Panc1 (cell line): ENCODE results near the gene SEMA6A. TPM values are rescaled to one million over a fixed set of nuclear protein-coding genes. Genes with fewer than 3 reads are reported as not detected.

Source experiments
- ATAC-seq: fragments of 200-7000 bp; cut with Tn5 transposase; 2 replicates; pipeline ENCODE4 v1.9.1; 2020; ENCODE audit warnings: mild to moderate bottlenecking, moderate library complexity
- BruUV-seq: library from RNA; stranded (reverse); fragments of 400-500 nt; replicated peaks from 2 replicates; lab custom pipeline; 2021; lab: Mats Ljungman, UMichigan
- CTCF ChIA-PET: fragments of 300-600 bp; sonication (Branson Sonifier 250); formaldehyde crosslinking; loops from one replicate; lab custom pipeline; 2022; ENCODE audit warnings: antibody characterized with exemption; lab: Charles Lee
- POLR2A ChIA-PET: fragments of 300-600 bp; sonication (Branson Sonifier 250); formaldehyde crosslinking; loops from one replicate; lab custom pipeline; 2022; ENCODE audit warnings: antibody characterized with exemption; lab: Charles Lee
- DNase-seq: peaks from one replicate; pipeline ENCODE4 v3.0.0-alpha.2; 2010; ENCODE audit warnings: low read depth, low spot score
- H3K27ac ChIP-seq: 2 replicates; pipeline ENCODE4 v1.5.1; 2011; ENCODE audit warnings: mild to moderate bottlenecking, low read length, inconsistent platforms
- H3K27me3 ChIP-seq: fragments of 200-500 bp; sonication (Bioruptor generic); 2 replicates; pipeline ENCODE4 v1.6.0; 2014; ENCODE audit warnings: low read length, inconsistent platforms; ENCODE audit not compliant: control insufficient read depth, insufficient read depth
- H3K36me3 ChIP-seq: fragments of 200-500 bp; sonication (Bioruptor generic); 2 replicates; pipeline ENCODE4 v1.5.1; 2014; ENCODE audit warnings: inconsistent platforms, mild to moderate bottlenecking, low read length, moderate library complexity; ENCODE audit not compliant: control insufficient read depth, insufficient read depth
- H3K4me1 ChIP-seq: 2 replicates; pipeline ENCODE4 v1.5.1; 2011; ENCODE audit warnings: inconsistent platforms, mild to moderate bottlenecking, low read length, moderate library complexity; ENCODE audit not compliant: control insufficient read depth, insufficient read depth
- H3K4me3 ChIP-seq, 2 experiments: 2 replicates each; pipeline ENCODE4 v1.5.1; 2011 to 2012; ENCODE audit warnings: low read depth in 2 of 2, low read length in 2 of 2, mild to moderate bottlenecking in 2 of 2, inconsistent platforms in 1 of 2, moderate library complexity in 1 of 2
- H3K9me3 ChIP-seq: fragments of 200-500 bp; sonication (Bioruptor generic); 2 replicates; pipeline ENCODE4 v1.5.1; 2014; ENCODE audit warnings: low read depth, mild to moderate bottlenecking, inconsistent platforms, low read length, moderate library complexity; ENCODE audit not compliant: control insufficient read depth, insufficient read depth
- POLR2AphosphoS5 ChIP-seq: IDR thresholded peaks from 2 replicates; pipeline ENCODE4 v1.6.1; 2012; ENCODE audit warnings: mild to moderate bottlenecking, low read depth, low read length, moderate library complexity
- SIN3A ChIP-seq: IDR thresholded peaks from 2 replicates; pipeline ENCODE4 v1.6.1; 2012; ENCODE audit warnings: low read depth, mild to moderate bottlenecking, low read length, moderate library complexity, borderline replicate concordance; ENCODE audit not compliant: insufficient read depth
- TCF7L2 ChIP-seq: IDR thresholded peaks from 2 replicates; pipeline ENCODE4 v1.6.1; 2011; ENCODE audit warnings: mild to moderate bottlenecking, low read depth, low read length, inconsistent platforms
- in situ Hi-C: cut with HindIII; loops from 2 replicates; pipeline ENCODE4 v1.10.0; 2016; ENCODE audit warnings: low sequenced_read_pairs, low pct_unique_long_range_greater_than_20kb
- intact Hi-C: fragments of 100-400 bp; cut with micrococcal nuclease; formaldehyde crosslinking; loops from one replicate; pipeline ENCODE4 v1.10.0; 2022; ENCODE audit not compliant: unreplicated experiment
- total RNA-seq: library from RNA; stranded (reverse); gene quantifications from one replicate; pipeline ENCODE4 v1.2.1, GENCODE V29; 2021; ENCODE audit not compliant: unreplicated experiment
- TF ChIP-seq, protein P1 (sequence below): fragments of 450-650 bp; IDR thresholded peaks from 2 replicates; pipeline ENCODE4 v1.5.1; 2017; ENCODE audit warnings: mild to moderate bottlenecking
- TF ChIP-seq, protein P2 (sequence below), 2 experiments: IDR thresholded peaks; 2 replicates each; pipeline ENCODE4 v1.6.1; 2011 to 2012; ENCODE audit warnings: low read depth in 2 of 2, control low read depth in 1 of 2, low read length in 1 of 2, mild to moderate bottlenecking in 1 of 2, moderate library complexity in 1 of 2; ENCODE audit not compliant: insufficient read depth in 1 of 2

Gene SEMA6A
- total RNA-seq, 1 experiment from 2014 or later, result 0.54 TPM

GRCh38 chr5:116479776-116480675, 94.6 kb downstream of the SEMA6A start:
- TF ChIP-seq, protein P1, sequence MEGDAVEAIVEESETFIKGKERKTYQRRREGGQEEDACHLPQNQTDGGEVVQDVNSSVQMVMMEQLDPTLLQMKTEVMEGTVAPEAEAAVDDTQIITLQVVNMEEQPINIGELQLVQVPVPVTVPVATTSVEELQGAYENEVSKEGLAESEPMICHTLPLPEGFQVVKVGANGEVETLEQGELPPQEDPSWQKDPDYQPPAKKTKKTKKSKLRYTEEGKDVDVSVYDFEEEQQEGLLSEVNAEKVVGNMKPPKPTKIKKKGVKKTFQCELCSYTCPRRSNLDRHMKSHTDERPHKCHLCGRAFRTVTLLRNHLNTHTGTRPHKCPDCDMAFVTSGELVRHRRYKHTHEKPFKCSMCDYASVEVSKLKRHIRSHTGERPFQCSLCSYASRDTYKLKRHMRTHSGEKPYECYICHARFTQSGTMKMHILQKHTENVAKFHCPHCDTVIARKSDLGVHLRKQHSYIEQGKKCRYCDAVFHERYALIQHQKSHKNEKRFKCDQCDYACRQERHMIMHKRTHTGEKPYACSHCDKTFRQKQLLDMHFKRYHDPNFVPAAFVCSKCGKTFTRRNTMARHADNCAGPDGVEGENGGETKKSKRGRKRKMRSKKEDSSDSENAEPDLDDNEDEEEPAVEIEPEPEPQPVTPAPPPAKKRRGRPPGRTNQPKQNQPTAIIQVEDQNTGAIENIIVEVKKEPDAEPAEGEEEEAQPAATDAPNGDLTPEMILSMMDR, result no peak
- TF ChIP-seq, protein P2, sequence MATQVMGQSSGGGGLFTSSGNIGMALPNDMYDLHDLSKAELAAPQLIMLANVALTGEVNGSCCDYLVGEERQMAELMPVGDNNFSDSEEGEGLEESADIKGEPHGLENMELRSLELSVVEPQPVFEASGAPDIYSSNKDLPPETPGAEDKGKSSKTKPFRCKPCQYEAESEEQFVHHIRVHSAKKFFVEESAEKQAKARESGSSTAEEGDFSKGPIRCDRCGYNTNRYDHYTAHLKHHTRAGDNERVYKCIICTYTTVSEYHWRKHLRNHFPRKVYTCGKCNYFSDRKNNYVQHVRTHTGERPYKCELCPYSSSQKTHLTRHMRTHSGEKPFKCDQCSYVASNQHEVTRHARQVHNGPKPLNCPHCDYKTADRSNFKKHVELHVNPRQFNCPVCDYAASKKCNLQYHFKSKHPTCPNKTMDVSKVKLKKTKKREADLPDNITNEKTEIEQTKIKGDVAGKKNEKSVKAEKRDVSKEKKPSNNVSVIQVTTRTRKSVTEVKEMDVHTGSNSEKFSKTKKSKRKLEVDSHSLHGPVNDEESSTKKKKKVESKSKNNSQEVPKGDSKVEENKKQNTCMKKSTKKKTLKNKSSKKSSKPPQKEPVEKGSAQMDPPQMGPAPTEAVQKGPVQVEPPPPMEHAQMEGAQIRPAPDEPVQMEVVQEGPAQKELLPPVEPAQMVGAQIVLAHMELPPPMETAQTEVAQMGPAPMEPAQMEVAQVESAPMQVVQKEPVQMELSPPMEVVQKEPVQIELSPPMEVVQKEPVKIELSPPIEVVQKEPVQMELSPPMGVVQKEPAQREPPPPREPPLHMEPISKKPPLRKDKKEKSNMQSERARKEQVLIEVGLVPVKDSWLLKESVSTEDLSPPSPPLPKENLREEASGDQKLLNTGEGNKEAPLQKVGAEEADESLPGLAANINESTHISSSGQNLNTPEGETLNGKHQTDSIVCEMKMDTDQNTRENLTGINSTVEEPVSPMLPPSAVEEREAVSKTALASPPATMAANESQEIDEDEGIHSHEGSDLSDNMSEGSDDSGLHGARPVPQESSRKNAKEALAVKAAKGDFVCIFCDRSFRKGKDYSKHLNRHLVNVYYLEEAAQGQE (IDR thresholded peaks at IDR 0.05; ENCODE audit: insufficient read depth in 1 of 2, low read depth in 2 of 2, low read length in 1 of 2), result no peak
- TF ChIP-seq TCF7L2, result no peak
- TF ChIP-seq SIN3A, result no peak
- TF ChIP-seq POLR2AphosphoS5, result no peak
- intact Hi-C loops, result no loop called here
- no peak for DNase-seq
- Histone ChIP-seq H3K27me3 (no peaks in the 10 kb centered on the region), H3K9me3 (peaks cover 17% of the 10 kb centered on the region; the same call in 1 of the 2 replicates), H3K4me3 (no peak overlapping the region), H3K36me3 (no peaks in the 10 kb centered on the region), H3K27ac (no peak overlapping the region), H3K4me1 (no peaks in the 10 kb centered on the region)
- no TSS peak for BruUV-seq
- in situ Hi-C loops, result no loop called here
- CTCF ChIA-PET, result no interaction called here
- no peak for ATAC-seq
- POLR2A ChIA-PET, result no interaction called here

GRCh38 chr5:116478491-116478890, 96.1 kb downstream of the SEMA6A start:
- H3K4me1 ChIP-seq, result no peaks in the 10 kb centered on the region
- no peaks in the 10 kb centered on the region for H3K36me3 ChIP-seq
- intact Hi-C loops, result no loop called here
- no TSS peak for BruUV-seq
- no peak for DNase-seq
- in situ Hi-C loops, result no loop called here
- peaks cover 17% of the 10 kb centered on the region; the same call in 1 of the 2 replicates for H3K9me3 ChIP-seq
- no peak for ATAC-seq
- no peaks in the 10 kb centered on the region for H3K27me3 ChIP-seq
- no peak overlapping the region for H3K27ac ChIP-seq
- no peak overlapping the region for H3K4me3 ChIP-seq
- ChIA-PET POLR2A (interaction anchor here (0.6 kb wide), 1 partner anchor 36 kb away, joined by 4 read pairs; no protein-coding TSS in a partner anchor), CTCF (no interaction called here)
- TF ChIP-seq SIN3A (no peak), POLR2AphosphoS5 (no peak), TCF7L2 (no peak)
- TF ChIP-seq, protein P2 (IDR thresholded peaks at IDR 0.05; ENCODE audit: insufficient read depth in 1 of 2, low read depth in 2 of 2, low read length in 1 of 2), result no peak
- TF ChIP-seq, protein P1, result no peak
